Kidney (tissue), 14 donors: ENCODE data around the gene AMOTL2. TPM values are rescaled to one million over a fixed set of nuclear protein-coding genes. Genes with fewer than 3 reads are reported as not detected.

ENCODE experiments used
- DNase-seq, 5 donors: peaks; one replicate each; pipeline ENCODE4 v3.0.0-alpha.2; 2013 to 2020
- FAIRE-seq: peaks from 2 replicates; lab custom pipeline; 2012; peaks lifted over from hg19 to GRCh38; lab: Jason Lieb, UNC
- H3K27ac ChIP-seq, 2 donors: one replicate each; pipeline ENCODE4 v1.7.0; 2013; ENCODE audit warnings: low read depth in 2 of 2, low read length in 2 of 2, inconsistent platforms in 1 of 2
- H3K27me3 ChIP-seq: one replicate; pipeline ENCODE4 v1.7.1; 2013; ENCODE audit warnings: low read length, inconsistent platforms; ENCODE audit not compliant: control insufficient read depth, insufficient read depth
- H3K36me3 ChIP-seq, 3 donors: one replicate each; pipeline versions ENCODE4 v1.7.0 to v1.7.1; 2013; ENCODE audit warnings: low read length in 3 of 3, control low read depth in 1 of 3, inconsistent platforms in 1 of 3; ENCODE audit not compliant: insufficient read depth in 3 of 3, control insufficient read depth in 2 of 3
- H3K4me1 ChIP-seq, 3 donors: one replicate each; pipeline versions ENCODE4 v1.7.0 to v1.7.1; 2013; ENCODE audit warnings: low read length in 3 of 3, inconsistent platforms in 1 of 3, low read depth in 1 of 3; ENCODE audit not compliant: control insufficient read depth in 2 of 3, insufficient read depth in 2 of 3
- H3K4me3 ChIP-seq, 3 donors: one replicate each; pipeline versions ENCODE4 v1.7.0 to v1.8.1; 2013; ENCODE audit warnings: low read length in 3 of 3, control low read depth in 1 of 3, inconsistent platforms in 1 of 3
- H3K9ac ChIP-seq, 3 donors: one replicate each; pipeline versions ENCODE4 v1.7.0 to v1.7.1; 2013; ENCODE audit warnings: low read length in 3 of 3, control low read depth in 1 of 3, inconsistent platforms in 1 of 3
- H3K9me3 ChIP-seq, 3 donors: one replicate each; pipeline versions ENCODE4 v1.7.0 to v1.7.1; 2013; ENCODE audit warnings: low read length in 3 of 3, control low read depth in 1 of 3, inconsistent platforms in 1 of 3; ENCODE audit not compliant: control insufficient read depth in 2 of 3, insufficient read depth in 1 of 3
- intact Hi-C: fragments of 100-400 bp; cut with DNase I; formaldehyde crosslinking; loops from one replicate; pipeline ENCODE4 v1.11.1; 2022
- polyA plus RNA-seq: library from polyadenylated mRNA; stranded (reverse); fragments of 350-450 nt; fragmentation: Illumina TruSeq; extraction: RNeasy Lipid Tissue Mini Kit (QIAGEN cat#74804); gene quantifications from one replicate; pipeline ENCODE4 v1.2.3, GENCODE V29; 2014; ENCODE audit warnings: low read depth, low replicate concordance; ENCODE audit not compliant: insufficient read depth
- total RNA-seq: library from RNA; stranded (reverse); fragmentation: NEBNext Ultra II Directional; extraction: Animal tissue kit (Norgen Biotek cat#: 25700); gene quantifications from one replicate; pipeline ENCODE4 v1.2.1, GENCODE V29; 2021
- TF ChIP-seq, protein P1 (sequence below): IDR thresholded peaks from 3 replicates; pipeline ENCODE4 v1.5.1; 2012; ENCODE audit warnings: mild to moderate bottlenecking, moderate library complexity, borderline replicate concordance; ENCODE audit not compliant: insufficient read depth; ENCODE audit errors: extremely low read depth
- donor health status: control.
- donor health status: control.
- donor health status: control.
- donor health status: control.
- donor health status: control.
- donor health status: DM: yes; HTN: yes; CAD: no.
- donor health status: Normal renal cell carcinoma (clear cell type).

AMOTL2 gene
- total and polyA plus RNA-seq, 2 donors from 2014 or later = 19.5 to 83.5 TPM

DNA sequence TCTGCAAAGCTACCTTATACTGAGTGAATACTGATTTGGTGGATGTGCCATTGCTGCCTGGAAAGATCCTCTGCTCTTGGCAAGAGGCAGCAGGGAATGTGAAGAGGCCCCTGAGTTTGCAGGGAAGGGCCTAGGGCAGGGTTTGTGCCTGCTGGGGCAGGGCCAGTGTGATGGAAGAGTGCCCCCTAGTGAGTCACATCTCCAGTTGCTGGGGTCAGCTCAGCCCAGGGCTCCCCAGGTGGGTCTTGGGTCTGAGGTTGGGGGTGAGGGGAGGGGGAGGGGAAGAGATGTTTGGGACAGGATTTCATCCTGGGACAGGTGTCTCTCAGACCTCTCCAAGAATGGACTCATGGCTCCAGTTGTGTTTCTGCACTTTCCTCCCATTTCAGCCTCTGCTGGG lies 4.1 kb upstream of the AMOTL2 start:
- H3K4me1 ChIP-seq = peaks cover 0 to 23% (median 18%) of the 10 kb centered on the region in 3 donors
- no peaks in the 10 kb centered on the region for H3K9me3 ChIP-seq
- H3K4me3 ChIP-seq = no peak overlapping the region
- no peak overlapping the region for H3K9ac ChIP-seq
- intact Hi-C loops = loop anchor here (10.0 kb wide), 1 partner anchor 96 kb away; no protein-coding TSS in a partner anchor
- H3K36me3 ChIP-seq = no peaks in the 10 kb centered on the region
- peak in 2 of 5 donors; percentile 56 to 67 for DNase-seq
- no peak overlapping the region for H3K27ac ChIP-seq
- TF ChIP-seq, protein P1, sequence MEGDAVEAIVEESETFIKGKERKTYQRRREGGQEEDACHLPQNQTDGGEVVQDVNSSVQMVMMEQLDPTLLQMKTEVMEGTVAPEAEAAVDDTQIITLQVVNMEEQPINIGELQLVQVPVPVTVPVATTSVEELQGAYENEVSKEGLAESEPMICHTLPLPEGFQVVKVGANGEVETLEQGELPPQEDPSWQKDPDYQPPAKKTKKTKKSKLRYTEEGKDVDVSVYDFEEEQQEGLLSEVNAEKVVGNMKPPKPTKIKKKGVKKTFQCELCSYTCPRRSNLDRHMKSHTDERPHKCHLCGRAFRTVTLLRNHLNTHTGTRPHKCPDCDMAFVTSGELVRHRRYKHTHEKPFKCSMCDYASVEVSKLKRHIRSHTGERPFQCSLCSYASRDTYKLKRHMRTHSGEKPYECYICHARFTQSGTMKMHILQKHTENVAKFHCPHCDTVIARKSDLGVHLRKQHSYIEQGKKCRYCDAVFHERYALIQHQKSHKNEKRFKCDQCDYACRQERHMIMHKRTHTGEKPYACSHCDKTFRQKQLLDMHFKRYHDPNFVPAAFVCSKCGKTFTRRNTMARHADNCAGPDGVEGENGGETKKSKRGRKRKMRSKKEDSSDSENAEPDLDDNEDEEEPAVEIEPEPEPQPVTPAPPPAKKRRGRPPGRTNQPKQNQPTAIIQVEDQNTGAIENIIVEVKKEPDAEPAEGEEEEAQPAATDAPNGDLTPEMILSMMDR = peak; percentile 68
- no peak for FAIRE-seq
- H3K27me3 ChIP-seq = no peaks in the 10 kb centered on the region

DNA sequence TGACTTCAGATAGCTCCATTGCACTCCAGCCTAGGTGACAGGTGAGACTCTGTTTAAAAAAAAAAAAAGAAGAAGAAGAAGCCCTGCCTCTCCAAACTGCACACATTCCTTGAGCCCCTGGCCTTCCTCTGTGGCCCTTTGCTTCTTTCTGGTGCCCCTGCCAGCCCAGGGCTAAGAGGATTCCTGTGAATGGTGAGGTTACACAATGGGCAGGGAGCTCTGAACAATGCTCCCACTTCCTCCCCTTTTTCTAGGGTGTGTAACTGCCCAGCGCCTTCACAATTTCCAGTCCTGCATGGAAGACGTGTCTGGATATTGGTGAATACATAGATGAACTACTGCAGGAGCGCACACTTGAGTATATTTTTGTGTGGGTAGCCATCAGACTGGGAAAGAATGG lies 3.6 kb upstream of the AMOTL2 start:
- Histone ChIP-seq H3K4me3 (no peak overlapping the region), H3K27me3 (no peaks in the 10 kb centered on the region), H3K36me3 (no peaks in the 10 kb centered on the region), H3K4me1 (peaks cover 0 to 23% (median 18%) of the 10 kb centered on the region in 3 donors), H3K9ac (no peak overlapping the region), H3K9me3 (no peaks in the 10 kb centered on the region), H3K27ac (no peak overlapping the region)
- TF ChIP-seq, protein P1 = no peak
- intact Hi-C loops = loop anchor here (10.0 kb wide), 1 partner anchor 97 kb away; no protein-coding TSS in a partner anchor
- DNase-seq (no peak), FAIRE-seq (no peak)

- DNase-seq = peak in 1 of 5 donors; percentile 36
- TF ChIP-seq, protein P1 = no peak
- Histone ChIP-seq H3K36me3 (no peaks in the 10 kb centered on the region), H3K27me3 (no peaks in the 10 kb centered on the region), H3K4me3 (no peak overlapping the region), H3K4me1 (peaks cover 0 to 24% (median 21%) of the 10 kb centered on the region in 3 donors), H3K9ac (no peak overlapping the region), H3K9me3 (no peaks in the 10 kb centered on the region), H3K27ac (no peak overlapping the region)
- FAIRE-seq = no peak
- intact Hi-C loops = loop anchor here (10.0 kb wide), 1 partner anchor 98 kb away; no protein-coding TSS in a partner anchor
Observed at GRCh38 chr3:134376786-134377426, 2.7 kb upstream of the AMOTL2 start.
